Activated CD4-positive, CD25-positive, alpha-beta regulatory T cell treated with anti-CD3 and anti-CD28 coated beads, Interleukin-2, amount 50 U/mL, for 24 hours (primary cell): Measurements from ENCODE around the gene SNX32.
A peak's percentile ranks its signal among the peaks of the same experiment; 100 is the strongest.

Experiments
- ATAC-seq, 2 donors: fragments of 150-1000 bp; cut with Tn5 transposase; one replicate each; pipeline ENCODE4 v1.10.0; 2021; ENCODE audit warnings: mild to moderate bottlenecking in 1 of 2, moderate library complexity in 1 of 2

Gene SNX32

GRCh38 chr11:65857853-65858680 is 24.3 kb downstream of the SNX32 start, which contains the start of gene CFL1:
Gene CFL1 (minus strand): TSS chr11:65858180. CDS start chr11:65858099, 81 bp downstream.
- ATAC-seq: peak; percentile 76

DNA sequence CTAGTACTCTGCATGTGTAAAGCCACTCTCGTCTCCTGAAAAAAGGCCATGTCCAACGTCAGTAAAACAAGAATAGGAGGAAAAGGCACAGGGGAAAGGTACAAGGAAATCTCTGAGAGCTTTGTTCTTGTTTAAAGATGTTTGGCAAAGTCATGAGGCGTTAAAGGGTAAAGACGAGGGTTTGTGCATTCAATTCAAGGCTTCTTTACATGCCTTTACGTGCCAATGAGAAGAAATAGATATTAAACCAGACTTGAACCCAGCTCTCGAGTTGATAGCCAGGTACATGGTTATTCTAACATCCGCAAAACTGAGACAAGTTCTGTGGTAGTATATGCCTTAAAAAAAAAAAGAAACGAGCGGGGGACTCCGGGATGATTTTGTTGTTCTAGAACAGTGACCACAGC is 24.9 kb downstream of the SNX32 start:
- no peak for ATAC-seq

- peak; percentile 67 to 70 for ATAC-seq
Measured at GRCh38 chr11:65859095-65859811, 25.5 kb downstream of the SNX32 start.

DNA sequence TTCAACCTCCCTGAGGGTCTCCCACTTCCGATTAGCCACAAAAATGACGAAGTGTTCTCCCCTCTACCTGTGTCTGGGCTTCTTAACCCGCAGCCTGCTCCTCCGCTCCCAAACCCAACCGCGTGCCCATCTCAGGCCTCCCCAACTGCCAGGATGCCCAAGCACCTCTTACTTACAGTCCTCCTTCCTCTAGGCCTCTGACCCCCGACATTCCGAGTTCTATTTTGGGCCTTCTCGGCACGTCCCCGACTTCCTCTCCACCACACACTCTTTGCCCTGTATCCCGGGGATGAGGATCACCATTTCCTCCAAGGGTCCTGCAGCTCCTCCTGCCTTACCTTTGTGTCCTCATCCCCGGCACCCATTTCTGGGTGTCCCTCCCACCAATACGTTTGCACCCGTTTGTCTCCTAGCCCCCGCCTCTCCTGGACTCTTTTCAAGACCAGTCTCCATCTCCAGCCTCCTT is 26.1 kb downstream of the SNX32 start:
- no peak for ATAC-seq

- peak; percentile 45 to 47 for ATAC-seq
Measured at GRCh38 chr11:65860278-65861164, 26.8 kb downstream of the SNX32 start, which contains the start of gene MUS81. Gene MUS81 (plus strand): TSS chr11:65860433. CDS start chr11:65860754, 321 bp downstream.

DNA sequence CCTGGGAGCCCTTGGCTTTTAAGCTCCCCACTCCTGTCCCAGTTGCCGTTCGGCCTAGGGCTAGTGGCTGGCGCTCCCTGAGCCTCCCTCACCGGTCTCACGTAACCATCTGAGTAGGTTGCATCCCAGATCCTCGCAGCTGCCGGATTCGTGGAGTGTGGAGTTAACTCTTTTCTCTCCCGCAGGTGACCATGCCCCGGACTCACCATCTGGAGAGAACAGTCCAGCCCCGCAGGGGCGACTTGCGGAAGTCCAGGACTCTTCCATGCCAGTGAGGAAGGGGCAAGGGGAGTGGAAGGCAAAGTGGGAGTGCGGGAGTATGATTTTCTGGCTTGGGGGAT is 27.4 kb downstream of the SNX32 start:
- no peak for ATAC-seq

DNA sequence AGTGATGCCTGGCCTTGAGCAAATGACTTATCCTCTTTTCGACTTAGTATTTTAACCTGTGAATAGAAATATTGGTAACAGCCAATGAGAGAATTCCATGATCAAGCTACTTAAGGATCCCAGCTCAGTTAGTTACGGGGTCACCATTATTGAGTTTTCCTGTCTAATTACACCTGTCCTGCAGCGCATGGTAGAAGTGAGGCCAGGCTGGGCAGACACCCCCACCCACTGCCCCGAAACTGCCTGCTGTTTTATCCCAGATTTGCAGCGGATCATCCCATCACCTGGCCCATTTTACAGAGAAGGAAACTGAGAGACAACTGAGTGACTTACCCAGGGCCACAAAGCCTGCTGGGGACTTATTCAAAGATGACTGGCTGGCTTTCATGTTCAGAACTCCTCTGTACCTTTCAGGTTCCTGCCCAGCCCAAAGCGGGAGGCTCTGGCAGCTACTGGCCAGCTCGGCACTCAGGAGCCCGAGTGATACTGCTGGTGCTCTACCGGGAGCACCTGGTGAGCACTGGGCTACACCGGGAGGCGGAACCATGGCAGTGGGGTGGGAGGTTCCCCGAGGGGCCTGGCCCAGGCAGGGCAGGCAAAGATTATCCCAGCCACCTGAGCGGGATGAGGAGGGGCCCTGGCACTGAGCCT is 27.9 kb downstream of the SNX32 start:
- no peak for ATAC-seq

DNA sequence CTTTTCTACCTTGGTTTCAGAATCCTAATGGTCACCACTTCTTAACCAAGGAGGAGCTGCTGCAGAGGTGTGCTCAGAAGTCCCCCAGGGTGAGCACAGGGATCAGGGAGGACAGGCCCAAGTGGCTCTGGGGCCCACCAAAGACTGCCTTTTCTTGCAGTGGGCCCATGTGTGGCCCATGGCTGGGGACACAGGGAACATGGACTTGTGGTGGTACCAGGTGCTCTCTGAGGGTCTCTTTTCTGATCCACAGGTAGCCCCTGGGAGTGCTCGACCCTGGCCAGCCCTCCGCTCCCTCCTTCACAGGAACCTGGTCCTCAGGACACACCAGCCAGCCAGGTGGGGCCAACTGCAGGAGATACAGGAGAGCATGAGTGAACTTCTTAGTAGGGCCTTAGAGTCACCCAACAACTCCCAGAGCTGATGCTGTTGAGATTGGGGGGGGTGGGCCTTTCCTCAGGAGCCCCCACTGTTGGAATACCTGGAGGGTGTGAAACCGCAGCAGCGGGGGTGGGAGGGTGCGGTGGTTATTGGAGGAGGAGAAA is 28.5 kb downstream of the SNX32 start:
- ATAC-seq: no peak

- ATAC-seq: no peak
Measured at GRCh38 chr11:65862941-65863888, 29.5 kb downstream of the SNX32 start.

DNA sequence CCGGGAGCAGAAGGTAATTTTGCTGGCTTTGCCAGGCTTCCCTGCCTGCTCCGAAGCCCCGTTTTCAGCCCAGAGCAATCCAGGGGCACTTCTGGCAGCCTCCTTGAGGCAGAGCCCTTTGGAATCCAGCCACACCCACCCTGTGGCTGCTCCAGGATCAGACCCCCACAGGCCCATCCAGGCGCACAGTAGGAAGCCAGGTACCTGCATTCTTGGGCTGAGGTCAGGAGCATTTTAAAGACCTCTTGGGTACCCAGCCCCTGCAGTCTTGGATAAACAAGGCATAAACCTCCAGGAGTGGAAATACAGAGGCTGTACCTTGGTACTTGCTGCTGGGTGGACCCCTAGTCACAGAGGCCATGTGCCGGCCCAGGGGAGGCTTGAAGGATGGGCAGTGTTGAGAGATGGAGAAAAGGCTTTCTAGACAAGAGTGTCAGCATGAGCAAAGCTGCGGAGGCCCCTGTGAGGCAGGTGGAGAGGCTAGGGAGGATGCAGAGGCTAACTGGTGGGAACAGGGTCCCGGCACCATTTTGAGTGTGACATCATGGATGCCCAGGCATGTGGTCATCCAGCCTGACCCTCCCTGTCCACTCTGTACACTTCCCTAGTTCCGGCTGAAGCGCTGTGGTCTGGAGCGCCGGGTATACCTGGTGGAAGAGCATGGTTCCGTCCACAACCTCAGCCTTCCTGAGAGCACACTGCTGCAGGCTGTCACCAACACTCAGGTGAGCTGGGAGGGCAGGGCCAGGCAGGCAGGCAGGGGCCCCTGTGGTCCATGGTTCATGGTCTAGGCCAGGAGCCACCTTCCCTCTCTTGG is 30.3 kb downstream of the SNX32 start:
- ATAC-seq: no peak

- no peak for ATAC-seq
Measured at GRCh38 chr11:65864706-65865471, 31.1 kb downstream of the SNX32 start.

DNA sequence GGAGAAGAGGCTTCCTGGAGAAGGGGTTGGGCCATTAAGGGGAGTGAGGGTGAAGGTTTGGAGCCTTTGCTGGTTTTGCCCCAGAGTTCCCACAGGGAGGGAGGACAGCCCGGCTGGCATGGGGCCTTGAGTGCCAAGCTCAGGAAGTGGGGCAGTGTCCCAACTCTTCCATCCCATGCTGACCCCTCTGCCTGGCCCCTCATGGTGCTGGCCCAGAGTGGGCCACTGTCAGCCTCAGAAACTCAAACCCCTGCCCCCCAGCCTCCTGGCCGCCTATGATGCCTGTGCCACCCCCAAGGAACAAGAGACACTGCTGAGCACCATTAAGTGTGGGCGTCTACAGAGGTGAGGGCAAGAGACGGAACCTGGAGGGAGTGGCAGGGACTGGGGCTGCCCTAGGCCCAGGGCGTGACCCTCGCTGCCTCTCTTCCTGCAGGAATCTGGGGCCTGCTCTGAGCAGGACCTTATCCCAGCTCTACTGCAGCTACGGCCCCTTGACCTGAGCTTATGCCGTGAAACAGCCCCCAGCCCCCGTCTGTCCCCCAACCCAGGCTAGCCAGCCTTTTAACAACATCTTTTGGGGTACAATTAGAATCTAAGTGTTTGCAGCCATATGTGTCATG is 31.9 kb downstream of the SNX32 start:
- no peak for ATAC-seq

GRCh38 chr11:65866509-65867283 is 32.9 kb downstream of the SNX32 start:
- no peak for ATAC-seq

- ATAC-seq: no peak
Measured at GRCh38 chr11:65867284-65868071, 33.7 kb downstream of the SNX32 start.

- peak; percentile 24 to 32 for ATAC-seq
Measured at GRCh38 chr11:65868076-65868667, 34.4 kb downstream of the SNX32 start.

- ATAC-seq: no peak
Measured at GRCh38 chr11:65868907-65869306, 35.1 kb downstream of the SNX32 start.
